HFFc6 (cell line): ENCODE measurements around the gene SRRM5. TPM values are rescaled to one million over a fixed set of nuclear protein-coding genes. Genes with fewer than 3 reads are reported as not detected.
"Not testable (repeated sequence)": the region's sequence is repeated elsewhere in the genome, so short reads cannot be mapped to it uniquely, and the experiment has no call there.

Source experiments
- DNase-seq: peaks from one replicate; pipeline ENCODE4 v3.0.0-alpha.2; 2018
- H3K27ac Mint-ChIP-seq: 2 replicates; pipeline ENCODE4 v1.8.0; 2020; ENCODE audit warnings: mild to moderate bottlenecking, mixed read lengths
- H3K27me3 Mint-ChIP-seq: 2 replicates; pipeline ENCODE4 v1.8.0; 2021; ENCODE audit warnings: mild to moderate bottlenecking, moderate library complexity, mixed read lengths; ENCODE audit not compliant: insufficient read depth
- H3K36me3 Mint-ChIP-seq: 2 replicates; pipeline ENCODE4 v1.8.0; 2021; ENCODE audit warnings: low read depth, mixed read lengths
- H3K4me1 Mint-ChIP-seq: 2 replicates; pipeline ENCODE4 v1.8.0; 2020; ENCODE audit warnings: low read depth, mixed read lengths
- H3K4me3 Mint-ChIP-seq: 2 replicates; pipeline ENCODE4 v1.8.0; 2020; ENCODE audit warnings: mild to moderate bottlenecking, moderate library complexity, mixed read lengths
- H3K9me3 Mint-ChIP-seq: 2 replicates; pipeline ENCODE4 v1.8.0; 2020; ENCODE audit warnings: mild to moderate bottlenecking, mixed read lengths
- CTCF ChIP-seq: fragments of 200-600 bp; sonication (generic); IDR thresholded peaks from 2 replicates; pipeline ENCODE4 v1.5.0; 2021; ENCODE audit warnings: antibody characterized with exemption, mild to moderate bottlenecking
- total RNA-seq, 6 experiments: library from RNA; stranded (reverse); fragmentation: NEBNext Ultra II Directional; extraction: Animal tissue kit (Norgen Biotek cat#: 25700); gene quantifications; 2 replicates in 1 of 6; 3 replicates in 5 of 6; pipeline ENCODE4 v1.2.3, GENCODE V29; 2021

The SRRM5 gene
- total RNA-seq, 6 experiments from 2014 or later: 0.11 to 0.31 (median 0.21) TPM; not detected in 1

- TF ChIP-seq CTCF: no peak
- Mint-ChIP-seq H3K4me1 (peaks cover 26% of the 10 kb centered on the region), H3K27me3 (peaks cover 5% of the 10 kb centered on the region), H3K36me3 (peaks cover 14% of the 10 kb centered on the region), H3K9me3 (no peaks in the 10 kb centered on the region), H3K4me3 (peak overlapping the region; percentile 94), H3K27ac (peak overlapping the region; percentile 99)
- no peak for DNase-seq
These were observed 14.0 kb upstream of the SRRM5 start for GRCh38 chr19:43597876-43598275.

- no peaks in the 10 kb centered on the region for H3K9me3 Mint-ChIP-seq
- peaks cover 9% of the 10 kb centered on the region for H3K36me3 Mint-ChIP-seq
- H3K4me3 Mint-ChIP-seq: peak overlapping the region; percentile 94; the same call in 1 of the 2 replicates
- peaks cover 7% of the 10 kb centered on the region for H3K27me3 Mint-ChIP-seq
- H3K4me1 Mint-ChIP-seq: peaks cover 20% of the 10 kb centered on the region
- TF ChIP-seq CTCF: no peak
- no peak for DNase-seq
- no peak overlapping the region for H3K27ac Mint-ChIP-seq
These were observed 13.2 kb upstream of the SRRM5 start for GRCh38 chr19:43598445-43599240.

GRCh38 chr19:43599635-43600295 lies 12.1 kb upstream of the SRRM5 start:
- 0 out of 2 replicates have a peak, but pooled peaks have one; percentile 12 for TF ChIP-seq CTCF
- DNase-seq: no peak
- no peak overlapping the region for H3K27ac Mint-ChIP-seq
- no peak overlapping the region for H3K4me3 Mint-ChIP-seq
- peaks cover 15% of the 10 kb centered on the region for H3K4me1 Mint-ChIP-seq
- H3K36me3 Mint-ChIP-seq: peaks cover 4% of the 10 kb centered on the region; the same call in 1 of the 2 replicates
- H3K27me3 Mint-ChIP-seq: peaks cover 7% of the 10 kb centered on the region
- no peaks in the 10 kb centered on the region for H3K9me3 Mint-ChIP-seq

GRCh38 chr19:43600326-43600725 lies 11.6 kb upstream of the SRRM5 start:
- not testable (repeated sequence) for H3K4me3 Mint-ChIP-seq, H3K27ac Mint-ChIP-seq, DNase-seq, H3K27me3 Mint-ChIP-seq, H3K36me3 Mint-ChIP-seq, H3K9me3 Mint-ChIP-seq
- H3K4me1 Mint-ChIP-seq: peaks cover 15% of the 10 kb centered on the region

- H3K4me3 Mint-ChIP-seq: no peak overlapping the region
- peaks cover 5% of the 10 kb centered on the region for H3K27me3 Mint-ChIP-seq
- no peak overlapping the region for H3K27ac Mint-ChIP-seq
- peaks cover 12% of the 10 kb centered on the region for H3K4me1 Mint-ChIP-seq
- H3K9me3 Mint-ChIP-seq: no peaks in the 10 kb centered on the region
- H3K36me3 Mint-ChIP-seq: no peaks in the 10 kb centered on the region; the same call in 1 of the 2 replicates
- TF ChIP-seq CTCF: no peak
- no peak for DNase-seq
These were observed 5.9 kb upstream of the SRRM5 start for GRCh38 chr19:43605875-43606568.
